DND-41 (cell line): ENCODE measurements around the gene FOXF2.

ENCODE experiments used
- ATAC-seq: fragments of 200-7000 bp; cut with Tn5 transposase; 3 replicates; pipeline ENCODE4 v1.9.1; 2021; ENCODE audit warnings: low read depth; ENCODE audit not compliant: insufficient read depth
- DNase-seq: peaks from one replicate; pipeline ENCODE4 v3.0.0-alpha.2; 2020
- H2AFZ ChIP-seq: 2 replicates; pipeline ENCODE4 v1.6.0; 2012; ENCODE audit warnings: low read depth, low read length
- H3K27ac ChIP-seq: 2 replicates; pipeline ENCODE4 v1.5.1; 2012; ENCODE audit warnings: low read length, inconsistent platforms
- H3K27me3 ChIP-seq: fragments of 200-600 bp; sonication (generic); 2 replicates; pipeline ENCODE4 v1.6.0; 2012; ENCODE audit warnings: low read length, mild to moderate bottlenecking, inconsistent platforms; ENCODE audit not compliant: insufficient read depth, poor library complexity
- H3K36me3 ChIP-seq: 2 replicates; pipeline ENCODE4 v1.5.1; 2012; ENCODE audit warnings: low read length, inconsistent platforms; ENCODE audit not compliant: insufficient read depth
- H3K4me1 ChIP-seq: 2 replicates; pipeline ENCODE4 v1.5.1; 2012; ENCODE audit warnings: mild to moderate bottlenecking, low read length; ENCODE audit not compliant: insufficient read depth
- H3K4me2 ChIP-seq: 2 replicates; pipeline ENCODE4 v1.6.0; 2012; ENCODE audit warnings: mild to moderate bottlenecking, moderate library complexity, low read length, inconsistent platforms; ENCODE audit not compliant: insufficient read depth
- H3K4me3 ChIP-seq, 2 experiments: fragments of 200-600 bp in 1 of 2; shearing (Covaris generic) in 1 of 2; 2 replicates each; pipeline ENCODE4 v1.5.1; 2012 to 2016; ENCODE audit warnings: inconsistent platforms in 2 of 2, low read length in 2 of 2, mild to moderate bottlenecking in 2 of 2, low read depth in 1 of 2, moderate library complexity in 1 of 2
- H3K79me2 ChIP-seq: 2 replicates; pipeline ENCODE4 v1.6.0; 2012; ENCODE audit warnings: low read length, inconsistent platforms; ENCODE audit not compliant: insufficient read depth
- H3K9ac ChIP-seq: 2 replicates; pipeline ENCODE4 v1.6.0; 2012; ENCODE audit warnings: low read depth, mild to moderate bottlenecking, inconsistent platforms, low read length, moderate library complexity
- H3K9me3 ChIP-seq: 2 replicates; pipeline ENCODE4 v1.5.1; 2012; ENCODE audit warnings: low read length, moderate library complexity, mild to moderate bottlenecking, inconsistent platforms; ENCODE audit not compliant: insufficient read depth, severe bottlenecking
- H4K20me1 ChIP-seq: 2 replicates; pipeline ENCODE4 v1.6.0; 2012; ENCODE audit warnings: low read length; ENCODE audit not compliant: insufficient read depth
- CTCF ChIP-seq: IDR thresholded peaks from 2 replicates; pipeline ENCODE4 v1.5.1; 2012; ENCODE audit warnings: borderline replicate concordance, low read length, moderate library complexity, mild to moderate bottlenecking; ENCODE audit not compliant: poor library complexity, severe bottlenecking; ENCODE audit errors: extremely low read depth
- EZH2 ChIP-seq: IDR thresholded peaks from 3 replicates; pipeline ENCODE4 v1.6.1; 2012; ENCODE audit warnings: borderline replicate concordance, low read depth, mild to moderate bottlenecking, moderate library complexity, low read length, inconsistent platforms; ENCODE audit not compliant: severe bottlenecking

FOXF2 gene

GRCh38 chr6:1420382-1420781, 31.0 kb downstream of the FOXF2 start:
- H3K4me1 ChIP-seq = no peaks in the 10 kb centered on the region
- no peak for DNase-seq
- TF ChIP-seq CTCF = no peak
- no peak for TF ChIP-seq EZH2

GRCh38 chr6:1422290-1422689, 32.9 kb downstream of the FOXF2 start:
- H4K20me1 ChIP-seq = no peaks in the 10 kb centered on the region
- DNase-seq (no peak), ATAC-seq (no peak)

More at GRCh38 chr6:1420382-1420781, 31.0 kb downstream of the FOXF2 start:
- Histone ChIP-seq H3K9me3 (peaks cover 3% of the 10 kb centered on the region), H3K4me3 (no peak overlapping the region), H3K36me3 (no peaks in the 10 kb centered on the region), H3K79me2 (no peaks in the 10 kb centered on the region), H3K4me2 (no peak overlapping the region), H2AFZ (no peak overlapping the region), H3K9ac (no peak overlapping the region), H4K20me1 (no peaks in the 10 kb centered on the region; the same call in 1 of the 2 replicates), H3K27ac (no peak overlapping the region), H3K27me3 (no peaks in the 10 kb centered on the region)
- ATAC-seq = no peak

GRCh38 chr6:1423578-1423977, 34.2 kb downstream of the FOXF2 start:
- H3K4me2 ChIP-seq = no peak overlapping the region
- H4K20me1 ChIP-seq = no peaks in the 10 kb centered on the region
- no peaks in the 10 kb centered on the region for H3K36me3 ChIP-seq
- no peak overlapping the region for H3K4me3 ChIP-seq
- H3K4me1 ChIP-seq = no peaks in the 10 kb centered on the region
- DNase-seq = no peak
- no peaks in the 10 kb centered on the region for H3K27me3 ChIP-seq
- no peak overlapping the region for H3K27ac ChIP-seq
- H3K9ac ChIP-seq = no peak overlapping the region
- peaks cover 3% of the 10 kb centered on the region for H3K9me3 ChIP-seq
- no peak overlapping the region for H2AFZ ChIP-seq
- no peaks in the 10 kb centered on the region for H3K79me2 ChIP-seq
- no peak for ATAC-seq
- no peak for TF ChIP-seq CTCF
- no peak for TF ChIP-seq EZH2

More at GRCh38 chr6:1422290-1422689, 32.9 kb downstream of the FOXF2 start:
- Histone ChIP-seq H3K9me3 (peaks cover 3% of the 10 kb centered on the region), H3K27ac (no peak overlapping the region), H3K4me3 (no peak overlapping the region), H3K79me2 (no peaks in the 10 kb centered on the region), H3K4me2 (no peak overlapping the region), H3K36me3 (no peaks in the 10 kb centered on the region), H3K4me1 (no peaks in the 10 kb centered on the region), H2AFZ (no peak overlapping the region), H3K27me3 (no peaks in the 10 kb centered on the region), H3K9ac (no peak overlapping the region)
- TF ChIP-seq EZH2 (no peak), CTCF (no peak)

- Histone ChIP-seq H4K20me1 (no peaks in the 10 kb centered on the region), H3K9ac (no peak overlapping the region), H3K27ac (no peak overlapping the region), H3K4me3 (no peak overlapping the region), H3K9me3 (peaks cover 3% of the 10 kb centered on the region), H3K4me2 (no peak overlapping the region), H3K79me2 (no peaks in the 10 kb centered on the region), H3K4me1 (no peaks in the 10 kb centered on the region), H2AFZ (no peak overlapping the region), H3K27me3 (no peaks in the 10 kb centered on the region), H3K36me3 (no peaks in the 10 kb centered on the region)
- ATAC-seq (no peak; the same call in 2 of the 3 replicates), DNase-seq (peak; percentile 15)
- TF ChIP-seq CTCF (peak; percentile 65), EZH2 (no peak)
Observed at GRCh38 chr6:1424306-1424927, 35.0 kb downstream of the FOXF2 start.
